HepG2 (cell line): ENCODE data around the gene SPN. TPM values are rescaled to one million over a fixed set of nuclear protein-coding genes. Genes with fewer than 3 reads are reported as not detected.

Experiments
- ARHGAP35 ChIP-seq: sonication (generic); formaldehyde crosslinking; IDR thresholded peaks from 2 replicates; pipeline ENCODE4 v1.9.0; 2022; ENCODE audit warnings: mild to moderate bottlenecking, inconsistent platforms, moderate library complexity, missing genetic modification reagents, borderline replicate concordance
- HNRNPL ChIP-seq: fragments of 200-400 bp; formaldehyde crosslinking; IDR thresholded peaks from 2 replicates; pipeline ENCODE4 v1.6.1; 2017; ENCODE audit warnings: mild to moderate bottlenecking, low read depth, low read length
- HOXA9 ChIP-seq: sonication (generic); formaldehyde crosslinking; IDR thresholded peaks from 2 replicates; pipeline ENCODE4 v1.8.1; 2022; ENCODE audit warnings: missing genetic modification reagents, mild to moderate bottlenecking, moderate library complexity, borderline replicate concordance
- MBNL3 ChIP-seq: fragments of 250-450 bp; sonication (Bioruptor Pico); conservative IDR thresholded peaks from 2 replicates; pipeline ENCODE4 v1.8.0; 2022; ENCODE audit warnings: mild to moderate bottlenecking, inconsistent platforms
- NONO ChIP-seq, 2 experiments: fragments of 450-650 bp in 1 of 2; sonication (generic) in 1 of 2; formaldehyde crosslinking in 1 of 2; IDR thresholded peaks in 1 of 2; conservative IDR thresholded peaks in 1 of 2; 2 replicates each; pipeline versions ENCODE4 v1.6.1 to v1.8.0; 2017 to 2022; ENCODE audit warnings: mild to moderate bottlenecking in 1 of 2, missing genetic modification reagents in 1 of 2, moderate library complexity in 1 of 2
- POLR2A ChIP-seq, 2 experiments: IDR thresholded peaks; 2 replicates each; pipeline ENCODE4 v1.6.1; 2011; ENCODE audit warnings: low read depth in 2 of 2, low read length in 2 of 2, mild to moderate bottlenecking in 1 of 2, moderate library complexity in 1 of 2; ENCODE audit not compliant: insufficient read depth in 1 of 2
- PTBP1 ChIP-seq: fragments of 200-400 bp; formaldehyde crosslinking; IDR thresholded peaks from 2 replicates; pipeline ENCODE4 v1.6.1; 2018; ENCODE audit warnings: low read length, low read depth; ENCODE audit not compliant: poor library complexity, severe bottlenecking
- RBFOX2 ChIP-seq: fragments of 200-400 bp; formaldehyde crosslinking; IDR thresholded peaks from 2 replicates; pipeline ENCODE4 v1.6.1; 2017; ENCODE audit warnings: low read depth, mild to moderate bottlenecking, low read length
- SALL2 ChIP-seq: sonication (generic); formaldehyde crosslinking; IDR thresholded peaks from 2 replicates; pipeline ENCODE4 v1.8.1; 2023; ENCODE audit warnings: mild to moderate bottlenecking, missing genetic modification reagents, inconsistent platforms
- SIX1 ChIP-seq: sonication (generic); formaldehyde crosslinking; IDR thresholded peaks from 2 replicates; pipeline ENCODE4 v1.4.0; 2020; ENCODE audit warnings: missing genetic modification reagents, borderline replicate concordance
- SMAD1 ChIP-seq: sonication (generic); formaldehyde crosslinking; IDR thresholded peaks from 2 replicates; pipeline ENCODE4 v1.4.0; 2020; ENCODE audit warnings: missing genetic modification reagents, low read depth, mild to moderate bottlenecking, borderline replicate concordance
- TAF1 ChIP-seq: sonication (generic); formaldehyde crosslinking; IDR thresholded peaks from 2 replicates; pipeline ENCODE4 v1.4.0; 2020; ENCODE audit warnings: missing genetic modification reagents
- ZNF30 ChIP-seq: sonication (generic); formaldehyde crosslinking; IDR thresholded peaks from 2 replicates; pipeline ENCODE4 v1.5.0; 2020; ENCODE audit warnings: mild to moderate bottlenecking, missing genetic modification reagents
- ZNF326 ChIP-seq: sonication (generic); formaldehyde crosslinking; IDR thresholded peaks from 2 replicates; pipeline ENCODE4 v1.4.0; 2020; ENCODE audit warnings: missing genetic modification reagents, borderline replicate concordance
- ZNF446 ChIP-seq: sonication (generic); formaldehyde crosslinking; IDR thresholded peaks from 2 replicates; pipeline ENCODE4 v1.5.0; 2020; ENCODE audit warnings: mild to moderate bottlenecking, missing genetic modification reagents
- ZNF503 ChIP-seq: sonication (generic); formaldehyde crosslinking; IDR thresholded peaks from 2 replicates; pipeline ENCODE4 v1.4.0; 2020; ENCODE audit warnings: missing genetic modification reagents
- ZNF772 ChIP-seq: sonication (generic); formaldehyde crosslinking; IDR thresholded peaks from 2 replicates; pipeline ENCODE4 v1.5.0; 2020; ENCODE audit warnings: mild to moderate bottlenecking, missing genetic modification reagents
- ZNF775 ChIP-seq: sonication (generic); formaldehyde crosslinking; IDR thresholded peaks from 2 replicates; pipeline ENCODE4 v1.4.0; 2020; ENCODE audit warnings: missing genetic modification reagents, mild to moderate bottlenecking, moderate library complexity, borderline replicate concordance
- polyA plus RNA-seq, 8 experiments: library from polyadenylated mRNA; depleted of rRNA in 3 of 8; stranded (reverse) in 7 of 8; unstranded in 1 of 8; fragments of >200 nt; fragmentation: Illumina TruSeq in 4 of 8; extraction: Trizol in 4 of 8; gene quantifications; 2 replicates each; pipeline versions ENCODE4 v1.2.1 to v1.2.3, GENCODE V29; 2011 to 2016; ENCODE audit warnings: low read depth in 4 of 8, missing spikeins in 1 of 8, mixed read lengths in 1 of 8; ENCODE audit not compliant: insufficient read depth in 1 of 8
- total RNA-seq, 5 experiments: library from RNA; depleted of rRNA; stranded (reverse); fragments of >200 nt; fragmentation: Illumina TruSeq; extraction: Trizol; gene quantifications; 2 replicates each; pipeline ENCODE4 v1.2.3, GENCODE V29; 2016; ENCODE audit warnings: low read depth in 1 of 5
- TF ChIP-seq, protein P1 (sequence below): sonication (generic); formaldehyde crosslinking; conservative IDR thresholded peaks from 2 replicates; pipeline ENCODE4 v1.5.0; 2020; ENCODE audit warnings: missing genetic modification reagents
- TF ChIP-seq, protein P2 (sequence below): sonication (generic); formaldehyde crosslinking; IDR thresholded peaks from 2 replicates; pipeline ENCODE4 v1.8.1; 2023; ENCODE audit warnings: mild to moderate bottlenecking, inconsistent platforms, moderate library complexity, missing genetic modification reagents, borderline replicate concordance

SPN gene
- total and polyA plus RNA-seq, 2 of the 13 experiments (the other 11 are each of a cell fraction or from before 2014, with no cell fraction given): 0.22 to 1.6 TPM

GRCh38 chr16:29694384-29695195 is 31.5 kb downstream of the SPN start (continued):
- TF ChIP-seq ZNF503 (CRISPR knock-in tag) (no peak), ZNF775 (CRISPR knock-in tag) (no peak), ZNF446 (CRISPR knock-in tag) (no peak), ARHGAP35 (CRISPR knock-in tag) (no peak), ZNF326 (CRISPR knock-in tag) (no peak), SMAD1 (CRISPR knock-in tag) (no peak), ZNF30 (CRISPR knock-in tag) (no peak), POLR2A (IDR thresholded peaks at IDR 0.05; ENCODE audit: insufficient read depth in 1 of 2, low read depth in 2 of 2, low read length in 2 of 2) (peak in 1 of 2 experiments; percentile 25; a peak in 1 of 4 replicates), TAF1 (no peak), PTBP1 (no peak), SALL2 (CRISPR knock-in tag) (no peak), MBNL3 (no peak), RBFOX2 (peak; percentile 64), SIX1 (CRISPR knock-in tag) (no peak), HNRNPL (0 out of 2 replicates have a peak, but pooled peaks have one; percentile 13), ZNF772 (CRISPR knock-in tag) (no peak), NONO (IDR thresholded peaks at IDR 0.05) (no peak), NONO (CRISPR knock-in tag; conservative IDR thresholded peaks at IDR 0.05) (no peak), HOXA9 (CRISPR knock-in tag) (no peak)
- TF ChIP-seq, protein P1, sequence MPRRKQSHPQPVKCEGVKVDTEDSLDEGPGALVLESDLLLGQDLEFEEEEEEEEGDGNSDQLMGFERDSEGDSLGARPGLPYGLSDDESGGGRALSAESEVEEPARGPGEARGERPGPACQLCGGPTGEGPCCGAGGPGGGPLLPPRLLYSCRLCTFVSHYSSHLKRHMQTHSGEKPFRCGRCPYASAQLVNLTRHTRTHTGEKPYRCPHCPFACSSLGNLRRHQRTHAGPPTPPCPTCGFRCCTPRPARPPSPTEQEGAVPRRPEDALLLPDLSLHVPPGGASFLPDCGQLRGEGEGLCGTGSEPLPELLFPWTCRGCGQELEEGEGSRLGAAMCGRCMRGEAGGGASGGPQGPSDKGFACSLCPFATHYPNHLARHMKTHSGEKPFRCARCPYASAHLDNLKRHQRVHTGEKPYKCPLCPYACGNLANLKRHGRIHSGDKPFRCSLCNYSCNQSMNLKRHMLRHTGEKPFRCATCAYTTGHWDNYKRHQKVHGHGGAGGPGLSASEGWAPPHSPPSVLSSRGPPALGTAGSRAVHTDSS (CRISPR knock-in tag): no peak
- TF ChIP-seq, protein P2, sequence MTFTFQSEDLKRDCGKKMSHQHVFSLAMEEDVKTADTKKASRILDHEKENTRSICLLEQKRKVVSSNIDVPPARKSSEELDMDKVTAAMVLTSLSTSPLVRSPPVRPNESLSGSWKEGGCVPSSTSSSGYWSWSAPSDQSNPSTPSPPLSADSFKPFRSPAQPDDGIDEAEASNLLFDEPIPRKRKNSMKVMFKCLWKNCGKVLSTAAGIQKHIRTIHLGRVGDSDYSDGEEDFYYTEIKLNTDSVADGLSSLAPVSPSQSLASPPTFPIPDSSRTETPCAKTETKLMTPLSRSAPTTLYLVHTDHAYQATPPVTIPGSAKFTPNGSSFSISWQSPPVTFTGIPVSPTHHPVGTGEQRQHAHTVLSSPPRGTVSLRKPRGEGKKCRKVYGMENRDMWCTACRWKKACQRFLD (CRISPR knock-in tag): no peak
